AG09309 (cell line): ENCODE results near the gene ADAM8.

ENCODE experiments used
- DNase-seq: peaks from one replicate; pipeline ENCODE4 v3.0.0-alpha.2; 2010; ENCODE audit warnings: low read depth
- H3K4me3 ChIP-seq: 2 replicates; pipeline ENCODE4 v1.5.1; 2011; ENCODE audit warnings: mild to moderate bottlenecking, low read depth, low read length, moderate library complexity; ENCODE audit not compliant: control insufficient read depth
- TF ChIP-seq, protein P1 (sequence below): IDR thresholded peaks from 2 replicates; pipeline ENCODE4 v1.5.1; 2011; ENCODE audit warnings: mild to moderate bottlenecking, low read depth, low read length, inconsistent platforms; ENCODE audit not compliant: insufficient read depth, control insufficient read depth; ENCODE audit errors: missing control alignments

ADAM8 gene

DNA sequence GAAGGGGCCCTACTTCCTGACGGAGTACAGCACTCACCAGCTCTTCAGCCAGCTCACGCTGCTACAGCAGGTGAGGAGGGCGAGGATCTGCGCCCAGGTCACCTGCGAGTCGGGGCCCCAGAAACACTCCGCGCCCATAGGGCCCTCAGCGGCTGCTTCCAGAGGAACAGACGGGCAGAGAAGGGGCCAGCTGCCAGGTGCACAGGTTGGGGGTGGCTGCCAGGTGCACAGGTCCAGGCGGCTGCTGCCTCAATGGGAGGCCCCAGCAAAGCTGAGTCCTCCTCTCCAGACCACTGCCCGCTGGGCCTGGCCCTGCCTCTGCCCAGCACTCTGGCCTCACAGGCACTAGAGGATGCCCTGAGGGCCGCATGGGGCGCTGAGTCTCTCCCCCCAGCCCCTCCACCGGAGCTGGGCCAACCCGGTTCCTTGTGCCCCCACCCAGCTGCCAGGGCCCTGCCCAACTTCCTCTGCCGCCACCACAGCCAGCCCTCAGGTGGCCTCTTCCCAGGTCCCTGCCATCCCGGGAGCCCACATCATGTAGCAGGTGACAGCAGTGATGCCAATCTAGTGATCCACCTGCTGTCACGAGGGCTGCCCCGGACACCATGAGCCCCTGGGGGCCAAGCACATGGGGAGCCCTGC, 63.7 kb downstream of the ADAM8 start:
- DNase-seq = no peak
- no peak overlapping the region for H3K4me3 ChIP-seq
- TF ChIP-seq, protein P1, sequence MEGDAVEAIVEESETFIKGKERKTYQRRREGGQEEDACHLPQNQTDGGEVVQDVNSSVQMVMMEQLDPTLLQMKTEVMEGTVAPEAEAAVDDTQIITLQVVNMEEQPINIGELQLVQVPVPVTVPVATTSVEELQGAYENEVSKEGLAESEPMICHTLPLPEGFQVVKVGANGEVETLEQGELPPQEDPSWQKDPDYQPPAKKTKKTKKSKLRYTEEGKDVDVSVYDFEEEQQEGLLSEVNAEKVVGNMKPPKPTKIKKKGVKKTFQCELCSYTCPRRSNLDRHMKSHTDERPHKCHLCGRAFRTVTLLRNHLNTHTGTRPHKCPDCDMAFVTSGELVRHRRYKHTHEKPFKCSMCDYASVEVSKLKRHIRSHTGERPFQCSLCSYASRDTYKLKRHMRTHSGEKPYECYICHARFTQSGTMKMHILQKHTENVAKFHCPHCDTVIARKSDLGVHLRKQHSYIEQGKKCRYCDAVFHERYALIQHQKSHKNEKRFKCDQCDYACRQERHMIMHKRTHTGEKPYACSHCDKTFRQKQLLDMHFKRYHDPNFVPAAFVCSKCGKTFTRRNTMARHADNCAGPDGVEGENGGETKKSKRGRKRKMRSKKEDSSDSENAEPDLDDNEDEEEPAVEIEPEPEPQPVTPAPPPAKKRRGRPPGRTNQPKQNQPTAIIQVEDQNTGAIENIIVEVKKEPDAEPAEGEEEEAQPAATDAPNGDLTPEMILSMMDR = no peak
